HG03439 (cell line): ENCODE measurements around the gene OR10W1.

ENCODE experiments used
- ATAC-seq: cut with Tn5 transposase; IDR thresholded peaks from one replicate; pipeline ENCODE4 v1.9.1; 2021; ENCODE audit warnings: mild to moderate bottlenecking, moderate library complexity; ENCODE audit not compliant: unreplicated experiment

OR10W1 gene, protein sequence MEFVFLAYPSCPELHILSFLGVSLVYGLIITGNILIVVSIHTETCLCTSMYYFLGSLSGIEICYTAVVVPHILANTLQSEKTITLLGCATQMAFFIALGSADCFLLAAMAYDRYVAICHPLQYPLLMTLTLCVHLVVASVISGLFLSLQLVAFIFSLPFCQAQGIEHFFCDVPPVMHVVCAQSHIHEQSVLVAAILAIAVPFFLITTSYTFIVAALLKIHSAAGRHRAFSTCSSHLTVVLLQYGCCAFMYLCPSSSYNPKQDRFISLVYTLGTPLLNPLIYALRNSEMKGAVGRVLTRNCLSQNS

DNA sequence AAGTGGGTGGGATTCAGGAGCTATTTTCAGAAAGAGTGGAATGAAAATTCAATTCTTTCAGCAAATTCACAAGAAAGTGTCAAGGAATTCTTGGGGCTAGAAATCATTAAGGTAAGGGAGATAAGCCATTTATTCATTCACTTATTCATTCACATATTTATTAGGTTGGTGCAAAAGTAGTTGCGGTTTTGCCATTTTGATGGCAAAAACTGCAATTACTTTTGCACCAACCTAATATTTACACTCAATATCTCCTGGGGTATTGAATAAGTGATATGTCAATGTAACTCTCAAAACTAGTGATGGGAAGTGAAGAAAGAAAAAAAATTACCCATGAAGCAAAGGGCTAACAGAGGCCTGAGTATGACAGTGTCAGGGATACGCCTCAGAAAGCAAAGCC, at the start of gene OR10W1:
TSS of gene OR10W1 (minus strand) at position 119 of the 400 bp plus-strand sequence. CDS start 402 bp downstream, outside the sequence.
- ATAC-seq = no peak

GRCh38 chr11:58316142-58316541, 48.1 kb upstream of the OR10W1 start:
- no peak for ATAC-seq

- ATAC-seq = no peak
Observed at GRCh38 chr11:58301576-58301975, 33.5 kb upstream of the OR10W1 start.

DNA sequence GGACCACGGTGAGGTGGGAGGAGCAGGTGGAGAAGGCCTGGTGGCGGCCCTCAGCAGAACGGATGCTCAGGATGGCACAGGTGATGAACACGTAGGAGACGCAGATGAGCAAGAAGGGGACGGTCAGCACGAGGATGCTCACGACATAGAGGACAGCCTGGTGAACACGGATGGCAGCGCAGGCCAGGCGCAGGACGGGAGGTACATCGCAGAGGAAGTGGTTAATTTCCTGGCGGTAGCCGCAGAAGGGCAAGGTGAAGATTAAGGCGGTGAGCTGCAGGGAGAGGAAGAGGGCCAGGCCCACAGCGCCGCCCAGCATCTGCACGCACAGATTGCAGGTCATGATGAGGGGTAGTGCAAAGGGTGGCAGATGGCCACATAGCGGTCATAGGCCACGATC, 24.0 kb upstream of the OR10W1 start:
- no peak for ATAC-seq

DNA sequence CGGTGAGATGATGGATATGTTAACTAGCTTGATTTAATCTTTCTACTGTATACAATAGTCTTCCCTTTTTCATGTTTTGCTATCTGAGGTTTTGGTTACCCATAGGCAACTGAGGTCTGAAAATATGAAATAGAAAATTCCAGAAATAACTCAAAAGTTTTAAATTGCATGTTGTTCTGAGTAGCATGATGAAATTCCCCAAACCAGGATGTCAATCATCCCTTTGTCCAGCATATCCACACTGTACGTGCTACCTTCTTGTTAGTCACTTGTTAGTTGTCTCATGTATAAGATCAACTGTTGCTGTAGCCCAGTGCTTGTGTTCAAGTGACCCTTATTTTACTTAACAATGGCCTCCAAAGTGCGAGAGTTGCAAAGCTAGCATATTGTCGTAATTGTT, 21.2 kb upstream of the OR10W1 start:
- no peak for ATAC-seq

- no peak for ATAC-seq
Observed at GRCh38 chr11:58286249-58286648, 18.2 kb upstream of the OR10W1 start.

DNA sequence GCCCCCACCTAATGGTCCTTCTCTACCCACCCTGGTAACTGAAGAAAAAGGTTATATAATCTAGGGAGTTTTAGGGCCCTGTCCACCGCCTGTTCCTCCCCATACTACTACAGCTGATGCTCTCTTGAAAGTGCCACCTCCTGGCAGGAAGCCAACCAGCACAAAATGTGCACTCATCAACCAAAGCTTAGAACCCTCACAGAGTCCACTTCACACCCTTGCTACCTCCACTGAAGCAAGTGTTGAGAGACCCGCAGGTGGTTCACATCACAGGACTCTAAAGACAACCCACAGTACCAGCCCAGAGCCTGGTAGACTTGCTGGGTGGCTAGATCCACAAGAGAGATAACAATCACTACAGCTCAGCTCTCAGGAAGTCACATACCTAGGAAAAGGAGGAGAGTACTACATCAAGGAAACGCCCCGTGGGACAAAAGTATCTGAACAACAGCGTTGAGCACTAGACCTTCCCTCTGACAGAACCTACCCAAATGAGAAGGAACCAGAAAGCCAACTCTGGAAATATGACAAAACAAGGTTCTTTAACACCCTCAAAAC, 17.5 kb upstream of the OR10W1 start:
- ATAC-seq = no peak

GRCh38 chr11:58276151-58276550, 8.1 kb upstream of the OR10W1 start:
- ATAC-seq = no peak

- ATAC-seq = no peak
Observed at GRCh38 chr11:58275002-58275401, 6.9 kb upstream of the OR10W1 start.

DNA sequence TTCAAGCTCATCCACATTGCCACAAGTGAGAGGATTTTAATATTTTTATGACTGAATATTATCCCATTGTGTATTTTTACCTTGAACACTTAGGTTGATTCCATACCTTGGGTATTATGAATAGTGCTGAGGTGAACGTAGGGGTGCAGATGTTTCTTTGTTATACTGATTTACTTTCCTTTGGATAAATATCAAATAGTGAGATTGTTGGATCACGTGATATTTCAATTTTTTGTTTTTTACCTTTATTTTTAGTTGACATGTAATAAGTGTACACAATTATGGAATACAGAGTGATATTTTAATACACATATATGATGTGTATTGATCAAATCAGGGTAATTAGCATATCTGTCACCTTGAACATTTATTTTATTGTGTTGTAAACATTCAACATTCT, 8.1 kb downstream of the OR10W1 start:
- no peak for ATAC-seq

- ATAC-seq = no peak
Observed at GRCh38 chr11:58254936-58255335, 13.1 kb downstream of the OR10W1 start.

GRCh38 chr11:58243954-58244353, 24.1 kb downstream of the OR10W1 start:
- ATAC-seq = no peak

- ATAC-seq = no peak
Observed at GRCh38 chr11:58227956-58228615, 40.0 kb downstream of the OR10W1 start.

DNA sequence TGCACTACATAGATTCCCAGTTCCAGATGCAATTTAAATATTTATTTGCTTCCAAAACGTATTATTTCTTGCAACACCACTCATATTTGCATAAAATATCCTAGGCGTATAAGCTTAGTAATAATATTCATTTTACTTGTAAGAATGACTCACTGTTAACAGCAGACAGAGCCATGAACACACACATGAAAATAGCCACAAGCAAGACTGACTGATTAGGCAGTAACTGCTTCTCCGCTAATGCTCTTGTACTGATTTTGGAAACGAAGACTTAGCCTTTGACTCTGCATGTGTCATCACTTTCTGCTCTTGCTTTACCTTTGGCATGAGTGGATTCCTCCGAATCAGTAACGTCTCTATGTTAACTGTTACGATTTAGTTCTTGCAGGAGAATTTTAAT, 45.3 kb downstream of the OR10W1 start:
- ATAC-seq = no peak
